HL-60 (cell line): ENCODE data around the gene KRT73.

Experiments used
- CTCF ChIP-seq: IDR thresholded peaks from one replicate; pipeline ENCODE4 v1.5.1; 2011; ENCODE audit warnings: low read length, control low read depth, inconsistent platforms; ENCODE audit not compliant: insufficient read depth
- GABPA ChIP-seq: IDR thresholded peaks from 2 replicates; pipeline ENCODE4 v1.6.1; 2012; ENCODE audit warnings: low read depth
- POLR2AphosphoS5 ChIP-seq: IDR thresholded peaks from 2 replicates; pipeline ENCODE4 v1.6.1; 2012; ENCODE audit warnings: low read depth
- REST ChIP-seq: IDR thresholded peaks from 2 replicates; pipeline ENCODE4 v1.6.1; 2012; ENCODE audit warnings: low read depth; ENCODE audit not compliant: insufficient replicate concordance

DNA sequence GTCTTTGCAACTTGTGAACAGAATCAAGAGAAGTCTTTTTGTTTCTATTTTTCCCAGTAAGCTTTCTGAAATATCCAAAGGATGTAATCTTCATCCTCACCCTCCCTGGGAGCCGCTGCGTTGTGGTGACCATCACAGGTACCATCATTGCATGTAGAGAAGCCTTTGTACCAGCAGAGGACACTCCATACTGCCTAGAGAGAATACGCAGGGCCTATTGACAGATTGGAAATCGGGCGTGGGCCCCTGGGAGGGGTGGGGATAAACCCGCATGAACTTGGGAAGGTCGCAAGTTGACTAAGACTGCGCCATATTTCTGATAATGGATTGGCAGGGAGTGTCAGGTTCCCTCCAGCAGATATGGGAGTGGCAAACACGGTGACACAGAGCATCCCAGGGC, 49.1 kb upstream of the KRT73 start:
- no peak for TF ChIP-seq CTCF
- no peak for TF ChIP-seq GABPA
- TF ChIP-seq POLR2AphosphoS5, result no peak
- no peak for TF ChIP-seq REST
